H1 (cell line): ENCODE measurements around the gene MRS2.

Experiments used
- EZH2 ChIP-seq: fragments of 200-600 bp; sonication (generic); IDR thresholded peaks from 2 replicates; pipeline ENCODE4 v1.7.1; 2012; ENCODE audit warnings: low read depth, mild to moderate bottlenecking, moderate library complexity, low read length, inconsistent platforms; ENCODE audit not compliant: severe bottlenecking
- NANOG ChIP-seq: IDR thresholded peaks from 2 replicates; pipeline ENCODE4 v1.6.1; 2011; ENCODE audit warnings: low read length, low read depth, mild to moderate bottlenecking, inconsistent platforms; ENCODE audit not compliant: insufficient read depth, poor library complexity, severe bottlenecking
- POLR2A ChIP-seq, 2 experiments: IDR thresholded peaks; 1 replicate in 1 of 2; 2 replicates in 1 of 2; pipeline ENCODE4 v1.6.1; 2011; ENCODE audit warnings: low read depth in 2 of 2, low read length in 2 of 2, mild to moderate bottlenecking in 2 of 2; ENCODE audit errors: control extremely low read depth in 1 of 2
- RAD21 ChIP-seq, 2 experiments: IDR thresholded peaks in 1 of 2; conservative IDR thresholded peaks in 1 of 2; 2 replicates each; pipeline ENCODE4 v1.6.1; 2011; ENCODE audit warnings: low read depth in 2 of 2, low read length in 2 of 2, improper control_type of control experiment in 1 of 2, inconsistent platforms in 1 of 2, mild to moderate bottlenecking in 1 of 2, moderate library complexity in 1 of 2
- RXRA ChIP-seq: IDR thresholded peaks from 2 replicates; pipeline ENCODE4 v1.6.1; 2011; ENCODE audit warnings: low read depth, mild to moderate bottlenecking, low read length, moderate library complexity; ENCODE audit not compliant: insufficient read depth
- SUZ12 ChIP-seq: fragments of 200-600 bp; sonication (generic); IDR thresholded peaks from 2 replicates; pipeline ENCODE4 v1.6.1; 2012; ENCODE audit warnings: mild to moderate bottlenecking, inconsistent platforms, low read length, moderate library complexity, mixed read lengths
- YY1 ChIP-seq: IDR thresholded peaks from 2 replicates; pipeline ENCODE4 v1.6.1; 2011; ENCODE audit warnings: low read depth, mild to moderate bottlenecking, low read length
- TF ChIP-seq, protein P1 (sequence below), 3 experiments: IDR thresholded peaks; 1 replicate in 2 of 3; 2 replicates in 1 of 3; pipeline versions ENCODE4 v1.5.1 to v1.6.1; 2011; ENCODE audit warnings: low read length in 3 of 3, mild to moderate bottlenecking in 3 of 3, inconsistent platforms in 2 of 3, low read depth in 1 of 3, moderate library complexity in 1 of 3; ENCODE audit not compliant: insufficient read depth in 1 of 3; ENCODE audit errors: control extremely low read depth in 1 of 3
- TF ChIP-seq, protein P2 (sequence below): IDR thresholded peaks from 2 replicates; pipeline ENCODE4 v1.6.1; 2012; ENCODE audit warnings: inconsistent platforms

DNA sequence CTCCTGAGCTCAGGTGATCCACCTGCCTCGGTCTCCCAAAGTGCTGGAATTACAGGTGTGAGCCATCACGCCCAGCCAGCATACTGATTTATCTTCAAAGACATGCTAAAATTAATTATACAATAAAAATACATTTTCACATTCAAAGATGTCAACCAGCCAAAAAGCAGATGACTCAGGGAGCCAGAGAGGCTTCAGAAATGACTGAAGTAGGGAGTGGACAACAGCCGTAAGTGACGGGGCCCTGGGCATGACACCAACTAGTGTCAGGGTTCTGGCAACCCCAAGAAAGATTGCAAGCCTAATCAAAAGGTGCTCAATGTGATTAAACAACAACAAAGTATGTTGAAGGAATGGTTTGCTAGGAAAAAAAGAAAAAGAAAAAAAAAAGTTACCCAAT is 58.2 kb downstream of the MRS2 start:
- TF ChIP-seq, protein P1, sequence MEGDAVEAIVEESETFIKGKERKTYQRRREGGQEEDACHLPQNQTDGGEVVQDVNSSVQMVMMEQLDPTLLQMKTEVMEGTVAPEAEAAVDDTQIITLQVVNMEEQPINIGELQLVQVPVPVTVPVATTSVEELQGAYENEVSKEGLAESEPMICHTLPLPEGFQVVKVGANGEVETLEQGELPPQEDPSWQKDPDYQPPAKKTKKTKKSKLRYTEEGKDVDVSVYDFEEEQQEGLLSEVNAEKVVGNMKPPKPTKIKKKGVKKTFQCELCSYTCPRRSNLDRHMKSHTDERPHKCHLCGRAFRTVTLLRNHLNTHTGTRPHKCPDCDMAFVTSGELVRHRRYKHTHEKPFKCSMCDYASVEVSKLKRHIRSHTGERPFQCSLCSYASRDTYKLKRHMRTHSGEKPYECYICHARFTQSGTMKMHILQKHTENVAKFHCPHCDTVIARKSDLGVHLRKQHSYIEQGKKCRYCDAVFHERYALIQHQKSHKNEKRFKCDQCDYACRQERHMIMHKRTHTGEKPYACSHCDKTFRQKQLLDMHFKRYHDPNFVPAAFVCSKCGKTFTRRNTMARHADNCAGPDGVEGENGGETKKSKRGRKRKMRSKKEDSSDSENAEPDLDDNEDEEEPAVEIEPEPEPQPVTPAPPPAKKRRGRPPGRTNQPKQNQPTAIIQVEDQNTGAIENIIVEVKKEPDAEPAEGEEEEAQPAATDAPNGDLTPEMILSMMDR (IDR thresholded peaks at IDR 0.05; ENCODE audit: control extremely low read depth in 1 of 3, insufficient read depth in 1 of 3, low read depth in 1 of 3, low read length in 3 of 3), result no peak
- no peak for TF ChIP-seq POLR2A (IDR thresholded peaks at IDR 0.05; ENCODE audit: control extremely low read depth in 1 of 2, low read depth in 2 of 2, low read length in 2 of 2)
- TF ChIP-seq RXRA, result no peak
- no peak for TF ChIP-seq SUZ12
- no peak for TF ChIP-seq RAD21 (IDR thresholded peaks at IDR 0.05 in 1 of 2, conservative IDR thresholded peaks at IDR 0.05 in 1 of 2; ENCODE audit: low read depth in 2 of 2, low read length in 2 of 2)
- TF ChIP-seq, protein P2, sequence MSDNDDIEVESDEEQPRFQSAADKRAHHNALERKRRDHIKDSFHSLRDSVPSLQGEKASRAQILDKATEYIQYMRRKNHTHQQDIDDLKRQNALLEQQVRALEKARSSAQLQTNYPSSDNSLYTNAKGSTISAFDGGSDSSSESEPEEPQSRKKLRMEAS, result no peak
- no peak for TF ChIP-seq NANOG
- no peak for TF ChIP-seq EZH2
- TF ChIP-seq YY1, result no peak
